Activated CD8-positive, alpha-beta T cell treated with anti-CD3 and anti-CD28 coated beads for 36 hours (primary cell): ENCODE results near the gene NFIA. TPM values are rescaled to one million over a fixed set of nuclear protein-coding genes. Genes with fewer than 3 reads are reported as not detected.
"Not testable (repeated sequence)": the region's sequence is repeated elsewhere in the genome, so short reads cannot be mapped to it uniquely, and the experiment has no call there.

ENCODE experiments used
- ATAC-seq: fragments of 200-7000 bp; cut with Tn5 transposase; one replicate; pipeline ENCODE4 v1.10.0; 2021; ENCODE audit warnings: mild to moderate bottlenecking, moderate library complexity
- CTCF ChIA-PET: fragments of 350-600 bp; sonication (Branson Sonifier 250); formaldehyde crosslinking; loops from one replicate; lab custom pipeline; 2021; ENCODE audit warnings: antibody characterized with exemption; lab: Charles Lee
- POLR2A ChIA-PET: fragments of 350-600 bp; sonication (Branson Sonifier 250); formaldehyde crosslinking; loops from one replicate; lab custom pipeline; 2021; ENCODE audit warnings: antibody characterized with exemption; lab: Charles Lee
- DNase-seq: peaks from one replicate; pipeline ENCODE4 v3.0.0-alpha.2; 2020
- H3K27ac Mint-ChIP-seq: one replicate; pipeline ENCODE4 v1.8.0; 2021; ENCODE audit warnings: mild to moderate bottlenecking, mixed read lengths
- H3K27me3 Mint-ChIP-seq: one replicate; pipeline ENCODE4 v1.8.0; 2021; ENCODE audit warnings: mixed read lengths
- H3K36me3 Mint-ChIP-seq: one replicate; pipeline ENCODE4 v1.8.0; 2021; ENCODE audit warnings: low read depth, mixed read lengths
- H3K4me1 Mint-ChIP-seq: one replicate; pipeline ENCODE4 v1.8.0; 2021; ENCODE audit warnings: low read depth, mixed read lengths
- H3K4me3 Mint-ChIP-seq: one replicate; pipeline ENCODE4 v1.8.0; 2021; ENCODE audit warnings: mild to moderate bottlenecking, moderate library complexity, mixed read lengths
- H3K9me3 Mint-ChIP-seq: one replicate; pipeline ENCODE4 v1.8.0; 2021; ENCODE audit warnings: mixed read lengths
- CTCF ChIP-seq: fragments of 200-600 bp; IDR thresholded peaks from one replicate; pipeline ENCODE4 v1.8.0; 2022; ENCODE audit warnings: antibody characterized with exemption, mild to moderate bottlenecking
- intact Hi-C: fragments of 100-400 bp; cut with micrococcal nuclease; formaldehyde crosslinking; loops from one replicate; pipeline ENCODE4 v1.10.0; 2022
- total RNA-seq, 2 experiments: library from RNA; stranded (reverse); gene quantifications; one replicate each; pipeline ENCODE4 v1.2.3, GENCODE V29; 2021

NFIA gene
- total RNA-seq, 2 experiments from 2014 or later, result 1.9 to 2.4 TPM

GRCh38 chr1:61274939-61275338, 192.6 kb downstream of the NFIA start:
- Mint-ChIP-seq H3K27me3 (no peaks in the 10 kb centered on the region), H3K4me1 (peaks cover 20% of the 10 kb centered on the region), H3K9me3 (no peaks in the 10 kb centered on the region), H3K27ac (no peak overlapping the region), H3K4me3 (no peak overlapping the region), H3K36me3 (no peaks in the 10 kb centered on the region)
- no peak for TF ChIP-seq CTCF
- POLR2A ChIA-PET, result no interaction called here
- CTCF ChIA-PET, result no interaction called here
- intact Hi-C loops, result no loop called here
- no peak for DNase-seq
- no peak for ATAC-seq

DNA sequence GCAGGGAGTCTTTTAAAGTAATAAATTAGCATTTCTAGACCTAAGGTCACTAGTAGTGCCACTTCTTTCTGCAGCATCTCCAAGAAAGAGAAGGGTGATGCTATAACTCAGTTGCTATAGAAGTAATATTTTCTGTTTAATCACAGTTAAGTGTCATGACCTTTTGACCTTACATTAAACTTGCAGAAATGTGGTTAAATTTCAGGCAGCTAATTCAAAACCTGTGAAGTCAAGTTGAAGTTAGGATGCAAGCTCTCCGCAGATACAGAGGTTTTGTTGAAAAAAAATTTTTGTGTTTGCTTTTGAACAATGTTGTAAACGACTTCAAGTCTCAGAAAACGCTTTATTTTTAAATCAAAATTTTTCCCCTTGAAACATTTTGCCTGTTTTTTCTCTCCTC, 193.9 kb downstream of the NFIA start:
- DNase-seq (no peak), ATAC-seq (no peak)
- H3K9me3 Mint-ChIP-seq, result no peaks in the 10 kb centered on the region
- CTCF ChIA-PET, result interaction anchor here (0.7 kb wide), 1 partner anchor 9 kb away, joined by 3 read pairs; no protein-coding TSS in a partner anchor
- POLR2A ChIA-PET, result no interaction called here
- H3K36me3 Mint-ChIP-seq, result no peaks in the 10 kb centered on the region
- TF ChIP-seq CTCF, result no peak
- H3K27me3 Mint-ChIP-seq, result no peaks in the 10 kb centered on the region
- intact Hi-C loops, result no loop called here
- H3K4me3 Mint-ChIP-seq, result no peak overlapping the region
- no peak overlapping the region for H3K27ac Mint-ChIP-seq
- H3K4me1 Mint-ChIP-seq, result peaks cover 9% of the 10 kb centered on the region

DNA sequence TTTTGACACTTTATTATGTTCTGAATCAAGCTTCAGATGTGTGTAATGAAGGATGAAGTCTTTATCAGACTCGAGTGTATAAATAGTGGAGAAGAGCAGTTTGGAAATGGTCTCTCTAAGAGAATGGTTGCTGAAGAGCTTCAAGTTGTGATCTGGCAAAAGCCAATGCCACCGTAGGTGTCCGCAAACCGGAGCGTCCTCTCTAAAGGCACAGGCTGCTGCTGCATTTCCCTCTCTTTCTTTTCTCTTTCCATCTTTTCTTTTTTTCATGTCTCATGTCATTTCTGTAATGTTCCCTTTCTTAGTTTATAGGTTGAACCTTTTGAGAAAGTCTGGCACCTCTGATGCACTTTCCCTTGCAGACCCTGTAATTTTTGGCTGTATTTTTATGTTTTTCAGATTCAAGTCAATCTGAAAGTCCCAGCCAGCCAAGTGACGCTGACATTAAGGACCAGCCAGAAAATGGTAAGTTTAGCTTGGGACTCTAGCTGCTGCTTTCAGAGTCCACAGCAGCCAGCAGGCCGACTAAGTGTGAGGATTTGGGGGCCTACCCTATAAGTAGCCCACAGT, 194.8 kb downstream of the NFIA start:
- no peak for DNase-seq
- ATAC-seq, result no peak
- no peak overlapping the region for H3K27ac Mint-ChIP-seq
- POLR2A ChIA-PET, result no interaction called here
- peaks cover 3% of the 10 kb centered on the region for H3K4me1 Mint-ChIP-seq
- no peak for TF ChIP-seq CTCF
- intact Hi-C loops, result no loop called here
- H3K36me3 Mint-ChIP-seq, result no peaks in the 10 kb centered on the region
- no peaks in the 10 kb centered on the region for H3K27me3 Mint-ChIP-seq
- H3K4me3 Mint-ChIP-seq, result no peak overlapping the region
- CTCF ChIA-PET, result no interaction called here
- H3K9me3 Mint-ChIP-seq, result no peaks in the 10 kb centered on the region

DNA sequence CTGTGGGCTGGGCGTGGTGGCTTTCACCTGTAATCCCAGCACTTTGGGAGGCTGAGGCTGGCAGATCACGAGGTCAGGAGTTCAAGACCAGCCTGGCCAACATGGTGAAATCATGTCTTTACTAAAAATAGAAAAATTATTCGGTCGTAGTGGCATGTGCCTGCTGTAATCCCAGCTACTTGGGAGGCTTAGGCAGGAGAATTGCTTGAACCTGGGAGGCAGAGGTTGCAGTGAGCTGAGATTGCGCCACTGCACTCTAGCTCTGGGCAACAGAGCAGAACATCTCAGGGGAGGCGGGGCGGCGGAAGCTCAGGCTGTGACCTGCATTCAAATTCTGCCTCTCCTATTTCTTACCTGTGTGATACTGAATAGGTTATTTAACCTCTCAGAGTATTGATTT, 196.1 kb downstream of the NFIA start:
- CTCF ChIA-PET, result interaction anchor here (1.5 to 1.7 kb wide), 2 partner anchors 10 to 12 kb away, joined by 4 to 5 read pairs; no protein-coding TSS in a partner anchor
- H3K4me1 Mint-ChIP-seq, ATAC-seq, DNase-seq, H3K9me3 Mint-ChIP-seq, H3K27ac Mint-ChIP-seq, intact Hi-C loops, H3K27me3 Mint-ChIP-seq, POLR2A ChIA-PET, H3K4me3 Mint-ChIP-seq, H3K36me3 Mint-ChIP-seq: not testable (repeated sequence)

GRCh38 chr1:61278966-61279365, 196.6 kb downstream of the NFIA start:
- Mint-ChIP-seq H3K9me3 (no peaks in the 10 kb centered on the region), H3K27me3 (no peaks in the 10 kb centered on the region), H3K27ac (no peak overlapping the region), H3K4me3 (no peak overlapping the region), H3K36me3 (no peaks in the 10 kb centered on the region), H3K4me1 (peaks cover 3% of the 10 kb centered on the region)
- ChIA-PET CTCF (interaction anchor here (1.5 to 1.7 kb wide), 2 partner anchors 11 to 12 kb away, joined by 4 to 5 read pairs; no protein-coding TSS in a partner anchor), POLR2A (no interaction called here)
- DNase-seq (no peak), ATAC-seq (no peak)
- no peak for TF ChIP-seq CTCF
- intact Hi-C loops, result no loop called here
